ENCODE data around the gene VWA1. TPM values are rescaled to one million over a fixed set of nuclear protein-coding genes. Genes with fewer than 3 reads are reported as not detected.
A peak's percentile ranks its signal among the peaks of the same experiment; 100 is the strongest.

The VWA1 gene
- total and polyA plus RNA-seq, 2 donors from 2014 or later = 103 to 116 TPM

DNA sequence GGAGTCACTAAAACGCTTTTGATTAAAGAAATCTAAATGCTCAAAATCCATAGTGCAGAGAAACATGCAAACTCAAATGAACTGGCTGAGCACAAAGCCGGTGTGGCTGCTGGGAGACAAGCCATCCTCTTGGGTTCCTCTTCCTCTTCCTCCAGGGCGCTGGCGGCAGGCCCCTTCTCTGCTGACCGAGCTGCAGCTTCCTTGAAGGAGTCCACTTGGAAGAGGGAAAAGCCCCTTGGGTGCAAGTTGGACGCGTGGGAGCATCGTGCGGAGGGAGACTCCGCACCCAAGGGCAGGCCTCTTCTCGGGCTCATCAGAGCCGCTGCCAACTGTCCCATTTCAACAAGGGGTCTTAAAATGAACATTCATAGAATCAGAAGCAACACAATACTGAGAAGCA is 44.3 kb upstream of the VWA1 start:
- peak in 1 of 5 donors; percentile 47 for DNase-seq
- intact Hi-C loops (cut with DNase I) = no loop called here
- Histone ChIP-seq H3K27me3 (ENCODE audit: control insufficient read depth, insufficient read depth, low read length) (no peaks in the 10 kb centered on the region), H3K4me1 (ENCODE audit: control insufficient read depth in 2 of 3, insufficient read depth in 2 of 3, low read depth in 1 of 3, low read length in 3 of 3) (peaks cover 0 to 3% (median 0%) of the 10 kb centered on the region in 3 donors), H3K9me3 (ENCODE audit: control insufficient read depth in 2 of 3, insufficient read depth in 1 of 3, low read length in 3 of 3) (no peaks in the 10 kb centered on the region), H3K4me3 (ENCODE audit: low read length in 3 of 3) (no peak overlapping the region), H3K27ac (ENCODE audit: low read depth in 2 of 2, low read length in 2 of 2) (no peak overlapping the region), H3K9ac (ENCODE audit: low read length in 3 of 3) (no peak overlapping the region), H3K36me3 (ENCODE audit: control insufficient read depth in 2 of 3, insufficient read depth in 3 of 3, low read length in 3 of 3) (peaks cover 15 to 74% (median 51%) of the 10 kb centered on the region in 3 donors)
- no peak for FAIRE-seq
- TF ChIP-seq, protein P1, sequence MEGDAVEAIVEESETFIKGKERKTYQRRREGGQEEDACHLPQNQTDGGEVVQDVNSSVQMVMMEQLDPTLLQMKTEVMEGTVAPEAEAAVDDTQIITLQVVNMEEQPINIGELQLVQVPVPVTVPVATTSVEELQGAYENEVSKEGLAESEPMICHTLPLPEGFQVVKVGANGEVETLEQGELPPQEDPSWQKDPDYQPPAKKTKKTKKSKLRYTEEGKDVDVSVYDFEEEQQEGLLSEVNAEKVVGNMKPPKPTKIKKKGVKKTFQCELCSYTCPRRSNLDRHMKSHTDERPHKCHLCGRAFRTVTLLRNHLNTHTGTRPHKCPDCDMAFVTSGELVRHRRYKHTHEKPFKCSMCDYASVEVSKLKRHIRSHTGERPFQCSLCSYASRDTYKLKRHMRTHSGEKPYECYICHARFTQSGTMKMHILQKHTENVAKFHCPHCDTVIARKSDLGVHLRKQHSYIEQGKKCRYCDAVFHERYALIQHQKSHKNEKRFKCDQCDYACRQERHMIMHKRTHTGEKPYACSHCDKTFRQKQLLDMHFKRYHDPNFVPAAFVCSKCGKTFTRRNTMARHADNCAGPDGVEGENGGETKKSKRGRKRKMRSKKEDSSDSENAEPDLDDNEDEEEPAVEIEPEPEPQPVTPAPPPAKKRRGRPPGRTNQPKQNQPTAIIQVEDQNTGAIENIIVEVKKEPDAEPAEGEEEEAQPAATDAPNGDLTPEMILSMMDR (IDR thresholded peaks at IDR 0.05; ENCODE audit: borderline replicate concordance, extremely low read depth, insufficient read depth) = no peak

DNA sequence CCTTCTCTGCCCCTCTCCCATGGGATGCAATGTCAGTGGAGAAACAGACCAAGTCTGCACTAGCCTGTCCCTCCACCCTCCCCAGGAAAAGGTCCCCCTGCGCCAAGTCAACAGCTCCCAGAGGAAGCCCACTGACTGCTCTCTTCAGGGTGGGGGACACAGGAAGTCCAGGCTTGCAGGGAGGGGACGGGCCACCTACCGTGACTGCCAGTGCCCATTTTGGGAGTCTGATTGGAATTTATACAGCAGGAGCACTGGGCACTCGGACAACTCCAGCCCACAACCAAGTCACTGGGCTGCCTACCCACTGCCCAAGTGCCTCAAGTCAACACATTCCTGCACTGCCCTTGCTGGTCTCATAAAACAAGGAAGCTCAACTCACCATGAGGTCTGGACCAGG is 42.5 kb upstream of the VWA1 start:
- Histone ChIP-seq H3K27ac (ENCODE audit: low read depth in 2 of 2, low read length in 2 of 2) (no peak overlapping the region), H3K4me1 (ENCODE audit: control insufficient read depth in 2 of 3, insufficient read depth in 2 of 3, low read depth in 1 of 3, low read length in 3 of 3) (peaks cover 0 to 7% (median 5%) of the 10 kb centered on the region in 3 donors), H3K9ac (ENCODE audit: low read length in 3 of 3) (no peak overlapping the region), H3K4me3 (ENCODE audit: low read length in 3 of 3) (no peak overlapping the region), H3K9me3 (ENCODE audit: control insufficient read depth in 2 of 3, insufficient read depth in 1 of 3, low read length in 3 of 3) (no peaks in the 10 kb centered on the region), H3K36me3 (ENCODE audit: control insufficient read depth in 2 of 3, insufficient read depth in 3 of 3, low read length in 3 of 3) (peaks cover 22 to 68% (median 49%) of the 10 kb centered on the region in 3 donors), H3K27me3 (ENCODE audit: control insufficient read depth, insufficient read depth, low read length) (no peaks in the 10 kb centered on the region)
- FAIRE-seq (no peak), DNase-seq (peak in 1 of 5 donors; percentile 61)
- TF ChIP-seq, protein P1 (IDR thresholded peaks at IDR 0.05; ENCODE audit: borderline replicate concordance, extremely low read depth, insufficient read depth) = no peak
- intact Hi-C loops (cut with DNase I) = no loop called here

DNA sequence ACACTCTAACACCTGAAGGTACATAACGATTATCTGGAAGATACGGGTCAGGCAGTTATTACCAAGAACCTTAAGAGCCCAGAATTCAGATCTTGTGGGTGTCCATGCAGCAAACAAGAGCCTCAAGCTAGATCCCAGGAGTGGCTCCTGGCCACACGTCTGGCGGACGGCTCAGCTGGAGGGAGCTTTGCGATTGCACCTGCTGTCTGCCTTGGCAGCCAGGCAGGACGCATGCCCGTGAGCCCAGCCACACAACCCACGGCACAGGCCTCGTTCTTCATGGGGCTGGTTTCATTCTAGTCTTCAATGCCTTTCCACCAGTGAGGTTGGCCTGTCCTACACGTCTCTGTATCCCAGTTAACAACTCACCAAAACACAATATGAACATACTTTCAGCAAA is 42.1 kb upstream of the VWA1 start:
- FAIRE-seq (no peak), DNase-seq (peak in 1 of 5 donors; percentile 40)
- TF ChIP-seq, protein P1 (IDR thresholded peaks at IDR 0.05; ENCODE audit: borderline replicate concordance, extremely low read depth, insufficient read depth) = no peak
- H3K4me3 ChIP-seq (ENCODE audit: low read length in 3 of 3) = no peak overlapping the region
- peaks cover 0 to 11% (median 7%) of the 10 kb centered on the region in 3 donors for H3K4me1 ChIP-seq (ENCODE audit: control insufficient read depth in 2 of 3, insufficient read depth in 2 of 3, low read depth in 1 of 3, low read length in 3 of 3)
- no peaks in the 10 kb centered on the region for H3K9me3 ChIP-seq (ENCODE audit: control insufficient read depth in 2 of 3, insufficient read depth in 1 of 3, low read length in 3 of 3)
- intact Hi-C loops (cut with DNase I) = no loop called here
- H3K9ac ChIP-seq (ENCODE audit: low read length in 3 of 3) = no peak overlapping the region
- H3K27me3 ChIP-seq (ENCODE audit: control insufficient read depth, insufficient read depth, low read length) = no peaks in the 10 kb centered on the region
- peaks cover 22 to 65% (median 49%) of the 10 kb centered on the region in 3 donors for H3K36me3 ChIP-seq (ENCODE audit: control insufficient read depth in 2 of 3, insufficient read depth in 3 of 3, low read length in 3 of 3)
- H3K27ac ChIP-seq (ENCODE audit: low read depth in 2 of 2, low read length in 2 of 2) = no peak overlapping the region

DNA sequence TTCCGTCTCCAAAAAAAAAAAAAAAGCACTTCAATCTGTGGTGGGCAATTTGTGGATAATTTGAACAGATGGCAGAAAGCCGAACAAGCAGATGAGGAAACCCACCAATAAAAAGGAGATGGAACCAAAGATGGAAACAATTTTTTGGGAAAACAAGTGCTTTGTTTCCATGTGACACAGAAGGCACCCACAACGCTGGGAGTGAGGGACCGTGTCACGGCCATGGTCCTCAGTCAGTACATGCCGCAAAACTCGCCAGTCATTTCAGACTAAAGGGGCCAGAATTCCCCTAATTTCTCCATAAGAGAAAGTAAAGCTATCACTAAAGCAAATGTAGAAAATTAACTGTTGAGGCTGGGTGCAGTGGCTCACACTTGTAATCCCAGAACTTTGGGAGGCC is 41.4 kb upstream of the VWA1 start:
- Histone ChIP-seq H3K9me3 (ENCODE audit: control insufficient read depth in 2 of 3, insufficient read depth in 1 of 3, low read length in 3 of 3) (no peaks in the 10 kb centered on the region), H3K36me3 (ENCODE audit: control insufficient read depth in 2 of 3, insufficient read depth in 3 of 3, low read length in 3 of 3) (peaks cover 22 to 62% (median 49%) of the 10 kb centered on the region in 3 donors)

More for the DNA sequence above, 41.4 kb upstream of the VWA1 start:
- intact Hi-C loops (cut with DNase I) = no loop called here
- peaks cover 0 to 11% (median 7%) of the 10 kb centered on the region in 3 donors for H3K4me1 ChIP-seq (ENCODE audit: control insufficient read depth in 2 of 3, insufficient read depth in 2 of 3, low read depth in 1 of 3, low read length in 3 of 3)
- H3K4me3 ChIP-seq (ENCODE audit: low read length in 3 of 3) = no peak overlapping the region
- no peak overlapping the region for H3K27ac ChIP-seq (ENCODE audit: low read depth in 2 of 2, low read length in 2 of 2)
- no peaks in the 10 kb centered on the region for H3K27me3 ChIP-seq (ENCODE audit: control insufficient read depth, insufficient read depth, low read length)
- peak in 1 of 5 donors; percentile 3 for DNase-seq
- FAIRE-seq = no peak
- no peak overlapping the region for H3K9ac ChIP-seq (ENCODE audit: low read length in 3 of 3)
- TF ChIP-seq, protein P1 (IDR thresholded peaks at IDR 0.05; ENCODE audit: borderline replicate concordance, extremely low read depth, insufficient read depth) = no peak

All from kidney (tissue), 14 donors.